Activated CD4-positive, alpha-beta memory T cell treated with anti-CD3 and anti-CD28 coated beads, Interleukin-2, amount 10 ng/mL, durations not matched to agents 7 days and 5 days (primary cell): Measurements from ENCODE around the gene DMRTB1. TPM values are rescaled to one million over a fixed set of nuclear protein-coding genes. Genes with fewer than 3 reads are reported as not detected.

Source experiments
- CTCF ChIA-PET: fragments of 350-600 bp; sonication (Branson Sonifier 250); formaldehyde crosslinking; loops from one replicate; lab custom pipeline; 2021; ENCODE audit warnings: antibody characterized with exemption, inconsistent platforms; lab: Charles Lee
- POLR2A ChIA-PET: fragments of 350-600 bp; sonication (Branson Sonifier 250); formaldehyde crosslinking; loops from one replicate; lab custom pipeline; 2021; ENCODE audit warnings: antibody characterized with exemption; lab: Charles Lee
- DNase-seq: peaks from one replicate; pipeline ENCODE4 v3.0.0-alpha.2; 2020
- H3K27ac Mint-ChIP-seq: one replicate; pipeline ENCODE4 v1.8.0; 2021; ENCODE audit warnings: mild to moderate bottlenecking, mixed read lengths
- H3K27me3 Mint-ChIP-seq: one replicate; pipeline ENCODE4 v1.8.0; 2021; ENCODE audit warnings: mixed read lengths
- H3K36me3 Mint-ChIP-seq: one replicate; pipeline ENCODE4 v1.8.0; 2021; ENCODE audit warnings: low read depth, mixed read lengths
- H3K4me1 Mint-ChIP-seq: one replicate; pipeline ENCODE4 v1.8.0; 2021; ENCODE audit warnings: mixed read lengths
- H3K4me3 Mint-ChIP-seq: one replicate; pipeline ENCODE4 v1.8.0; 2021; ENCODE audit warnings: mild to moderate bottlenecking, mixed read lengths
- H3K9me3 Mint-ChIP-seq: one replicate; pipeline ENCODE4 v1.8.0; 2021; ENCODE audit warnings: mixed read lengths
- total RNA-seq, 2 experiments: library from RNA; stranded (reverse); gene quantifications; one replicate each; pipeline ENCODE4 v1.2.3, GENCODE V29; 2021

The DMRTB1 gene
- total RNA-seq, 2 experiments from 2014 or later = not detected

DNA sequence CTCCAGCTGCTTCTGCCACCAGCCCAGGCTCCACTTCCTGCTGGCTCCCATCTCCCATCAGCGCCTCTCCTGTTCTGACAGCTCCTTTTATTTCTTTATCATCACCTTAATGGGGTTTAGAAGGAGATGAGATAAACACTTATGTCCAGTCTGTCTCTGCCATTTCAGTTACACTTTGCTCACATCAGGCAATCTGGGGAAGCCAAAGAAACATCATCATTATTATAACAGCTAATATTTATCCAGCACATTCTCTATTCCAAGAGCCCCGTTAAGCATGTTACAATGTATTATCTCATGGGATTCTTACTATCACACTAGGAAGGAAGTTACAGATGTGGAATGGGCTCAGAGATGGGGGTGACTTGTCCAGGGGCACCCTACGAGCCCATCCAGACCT is 31.2 kb downstream of the DMRTB1 start:
- DNase-seq = no peak
- POLR2A ChIA-PET = no interaction called here
- no peaks in the 10 kb centered on the region for H3K4me1 Mint-ChIP-seq
- H3K27ac Mint-ChIP-seq = no peak overlapping the region
- CTCF ChIA-PET = no interaction called here
- H3K9me3 Mint-ChIP-seq = no peaks in the 10 kb centered on the region
- no peak overlapping the region for H3K4me3 Mint-ChIP-seq
- peaks cover 31% of the 10 kb centered on the region for H3K27me3 Mint-ChIP-seq
- no peaks in the 10 kb centered on the region for H3K36me3 Mint-ChIP-seq

DNA sequence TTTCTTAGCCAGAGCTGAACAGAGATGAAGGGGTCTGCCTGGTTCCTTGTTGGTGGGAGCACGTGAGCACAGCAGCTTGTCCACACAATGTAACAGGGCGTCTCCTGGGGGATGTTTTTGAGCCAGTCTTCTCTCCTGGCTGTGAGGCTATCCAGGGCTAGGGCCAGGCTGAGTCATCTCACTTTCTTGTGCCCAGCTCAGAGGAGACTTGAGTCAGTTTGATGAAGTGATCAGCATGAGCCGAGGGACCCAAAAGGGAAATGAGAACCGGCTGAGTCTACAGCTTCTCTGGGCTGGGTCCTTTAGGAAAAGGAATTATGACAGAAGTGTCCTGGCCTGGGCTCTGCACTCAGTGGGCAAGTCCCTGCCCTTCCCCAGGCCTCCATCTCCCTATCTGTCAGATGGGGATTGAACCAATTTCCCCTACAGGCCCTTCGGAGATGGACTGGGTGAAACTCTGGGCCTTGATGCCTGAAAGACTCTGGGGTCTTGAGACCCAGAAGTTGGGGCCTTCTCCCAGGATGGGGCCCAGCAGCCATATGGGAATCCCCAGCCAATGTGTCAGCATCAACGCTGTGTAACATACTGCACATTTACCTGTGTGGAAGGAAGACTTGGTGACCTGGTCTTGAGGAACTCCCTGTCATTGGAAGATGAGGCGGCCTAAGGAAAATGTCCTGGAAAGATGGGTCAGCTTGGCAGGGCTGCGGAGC is 36.6 kb downstream of the DMRTB1 start:
- Mint-ChIP-seq H3K9me3 (no peaks in the 10 kb centered on the region), H3K27ac (no peak overlapping the region), H3K4me3 (no peak overlapping the region), H3K27me3 (peaks cover 2% of the 10 kb centered on the region), H3K4me1 (peaks cover 4% of the 10 kb centered on the region), H3K36me3 (no peaks in the 10 kb centered on the region)
- no peak for DNase-seq
- POLR2A ChIA-PET = no interaction called here
- CTCF ChIA-PET = no interaction called here

DNA sequence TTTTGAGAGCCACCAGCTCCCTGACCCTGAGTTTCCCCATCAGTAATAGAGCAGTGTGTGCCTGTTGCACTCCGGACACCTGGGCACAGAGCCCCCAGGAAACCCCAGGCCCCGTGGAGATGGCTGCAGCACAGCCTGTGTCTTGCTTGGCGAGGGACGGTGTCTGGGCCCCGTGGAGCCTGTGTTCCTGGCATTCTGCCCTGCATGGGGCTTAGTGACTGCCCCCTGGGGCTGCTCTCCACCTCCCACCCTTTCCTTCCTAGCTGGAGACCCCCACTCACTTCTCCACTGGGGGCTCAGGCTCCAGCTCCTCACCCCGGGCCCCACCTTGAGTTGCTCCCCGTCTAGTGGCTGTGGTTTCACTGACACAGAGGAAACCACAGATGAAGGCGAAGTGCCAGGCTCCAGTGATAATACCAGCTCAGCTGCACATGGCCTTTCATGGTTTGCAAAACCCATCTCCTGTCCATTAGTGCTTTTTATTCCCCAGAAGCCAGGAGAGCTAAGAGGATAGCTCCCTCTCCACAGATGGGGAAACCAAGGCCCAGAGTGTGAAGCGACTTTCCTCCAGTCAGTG is 39.4 kb downstream of the DMRTB1 start:
- DNase-seq = no peak
- Mint-ChIP-seq H3K36me3 (no peaks in the 10 kb centered on the region), H3K4me3 (no peak overlapping the region), H3K4me1 (peaks cover 4% of the 10 kb centered on the region), H3K27me3 (no peaks in the 10 kb centered on the region), H3K9me3 (no peaks in the 10 kb centered on the region), H3K27ac (no peak overlapping the region)
- ChIA-PET CTCF (no interaction called here), POLR2A (no interaction called here)

DNA sequence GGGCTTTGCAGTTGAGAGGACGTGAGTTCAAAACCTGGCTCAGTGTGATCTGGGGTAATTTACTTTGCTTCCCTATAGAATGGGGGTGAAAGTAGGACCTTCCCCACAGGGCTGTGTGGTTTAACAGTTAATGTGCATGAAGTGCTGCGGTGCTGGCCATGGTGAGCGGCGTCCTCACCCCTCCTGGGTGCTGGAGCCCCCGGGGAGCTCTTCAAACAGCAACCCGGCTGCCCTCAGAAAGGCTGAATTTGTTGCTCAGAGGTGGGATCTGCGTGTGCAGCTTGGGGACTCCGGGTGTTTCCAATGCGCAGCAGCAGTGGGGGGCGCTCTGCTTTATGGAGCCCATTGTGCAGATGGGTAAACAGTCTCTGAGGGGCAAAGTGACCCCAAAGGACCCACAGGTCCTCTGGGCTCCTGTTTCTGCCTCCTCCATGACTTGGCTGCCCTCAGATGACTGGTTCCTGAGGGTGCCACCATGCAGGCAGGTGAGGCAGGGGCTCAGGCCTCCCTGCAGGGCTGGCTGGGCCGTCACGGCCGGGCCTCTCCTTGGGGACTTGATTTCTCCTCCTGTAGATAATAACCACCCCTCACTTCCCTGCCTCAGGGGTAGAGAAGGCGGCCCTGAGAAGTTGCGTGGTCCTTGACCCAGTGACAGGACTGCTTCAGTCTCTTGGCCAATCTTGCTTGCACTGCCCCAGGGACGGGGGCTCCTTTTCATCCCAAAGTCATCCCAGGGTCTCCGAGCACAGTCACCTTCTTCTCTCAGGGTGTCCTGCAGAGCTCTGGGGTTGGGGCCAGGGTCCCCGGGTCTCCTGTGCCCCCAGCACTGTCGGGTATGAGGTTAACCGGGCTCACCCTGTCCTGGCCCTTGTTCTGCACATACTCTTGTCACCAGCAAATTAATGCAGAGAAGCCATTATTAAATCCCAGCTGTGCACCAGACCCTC is 40.3 kb downstream of the DMRTB1 start:
- Mint-ChIP-seq H3K4me3 (no peak overlapping the region), H3K27me3 (no peaks in the 10 kb centered on the region), H3K36me3 (no peaks in the 10 kb centered on the region), H3K27ac (no peak overlapping the region), H3K9me3 (no peaks in the 10 kb centered on the region), H3K4me1 (peaks cover 4% of the 10 kb centered on the region)
- no peak for DNase-seq
- POLR2A ChIA-PET = no interaction called here
- CTCF ChIA-PET = no interaction called here

DNA sequence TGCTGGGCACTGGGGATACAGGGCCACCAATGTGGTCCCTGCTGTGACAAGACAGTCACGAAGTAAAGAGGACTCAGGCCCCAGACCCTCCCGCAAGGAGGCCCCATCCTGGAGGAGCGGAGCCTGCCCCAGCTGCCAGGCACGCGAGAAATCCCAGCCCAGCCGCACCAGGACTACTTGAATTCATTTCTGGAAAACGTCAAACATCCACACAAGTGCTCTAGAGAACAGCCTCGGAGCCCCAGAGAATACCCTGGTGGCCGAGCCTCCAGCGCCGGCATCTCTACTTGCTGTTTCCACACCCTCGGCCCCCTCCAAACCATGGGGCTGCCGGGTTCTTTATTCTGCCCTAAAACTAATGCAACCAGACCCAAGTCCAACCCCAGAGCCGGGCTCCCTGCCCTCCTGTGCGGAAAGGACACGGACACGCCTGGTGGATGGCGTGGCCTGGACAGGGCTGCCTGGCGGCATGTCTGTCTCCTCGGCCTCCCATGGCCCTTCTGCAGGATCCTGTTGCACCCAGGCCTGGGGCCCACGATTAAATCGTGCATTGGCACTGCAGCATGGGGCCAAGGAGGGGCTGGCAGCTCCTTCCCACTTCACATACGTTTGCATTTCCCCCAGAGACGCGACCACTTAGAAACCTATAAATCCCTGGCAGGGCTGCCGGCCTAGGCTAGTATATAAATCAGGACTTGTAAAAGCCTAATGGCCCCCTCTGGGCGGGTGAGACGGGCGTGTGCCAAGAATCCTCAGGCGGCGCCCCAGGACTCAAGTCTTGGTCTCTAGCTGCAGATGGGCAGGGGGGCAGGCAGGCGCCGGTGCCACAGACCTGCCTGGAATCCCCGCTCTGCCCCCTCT is 41.2 kb downstream of the DMRTB1 start:
- ChIA-PET CTCF (no interaction called here), POLR2A (no interaction called here)
- no peaks in the 10 kb centered on the region for H3K9me3 Mint-ChIP-seq
- H3K4me1 Mint-ChIP-seq = peaks cover 4% of the 10 kb centered on the region
- no peak overlapping the region for H3K4me3 Mint-ChIP-seq
- no peaks in the 10 kb centered on the region for H3K27me3 Mint-ChIP-seq
- DNase-seq = no peak
- no peaks in the 10 kb centered on the region for H3K36me3 Mint-ChIP-seq
- no peak overlapping the region for H3K27ac Mint-ChIP-seq

DNA sequence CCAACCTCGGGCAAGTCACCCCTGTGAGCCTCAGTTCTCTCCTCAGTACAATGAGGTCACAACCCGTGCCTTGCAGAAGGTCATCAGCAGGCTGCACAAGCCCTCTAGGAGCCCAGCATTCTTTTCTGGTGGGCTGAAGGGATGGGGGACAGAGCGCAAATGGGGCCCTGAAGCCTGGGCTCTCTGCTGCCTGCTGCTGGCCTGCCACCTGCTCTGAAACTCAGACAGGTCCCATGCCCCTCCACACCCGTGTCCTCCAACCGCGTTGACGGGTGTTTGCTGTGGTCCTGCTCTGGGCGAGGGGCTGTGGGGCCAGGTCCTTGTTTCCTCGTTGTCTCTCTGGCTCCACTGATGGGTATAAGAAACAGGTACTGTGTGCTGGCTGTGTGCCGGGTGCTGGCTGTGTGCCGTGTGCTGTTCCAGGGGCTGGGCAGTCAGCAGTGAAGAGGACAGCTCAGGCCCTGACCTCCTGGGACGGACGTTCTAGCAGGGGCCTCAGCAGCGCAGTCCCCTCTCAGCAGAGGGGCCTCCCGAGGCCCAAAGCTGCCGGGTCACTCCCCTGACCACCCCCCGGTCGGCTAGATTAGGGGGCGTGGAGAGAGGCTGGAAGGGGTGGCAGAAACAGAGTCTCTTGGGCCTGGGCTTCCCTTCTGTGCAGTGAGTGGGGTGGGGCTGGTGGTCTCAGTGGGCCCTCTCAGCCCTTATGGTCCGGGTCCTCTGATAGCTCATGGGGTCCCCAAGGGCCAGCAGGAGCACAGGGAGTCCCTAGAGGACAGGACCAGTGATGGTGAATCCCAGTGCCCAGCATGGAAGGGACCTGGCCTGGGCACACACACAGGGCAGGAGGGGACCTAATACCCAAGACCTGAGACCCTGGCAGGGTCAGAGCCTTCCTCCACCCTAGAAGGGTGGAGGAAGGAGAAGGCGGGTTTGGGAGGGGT is 42.1 kb downstream of the DMRTB1 start:
- ChIA-PET CTCF (no interaction called here), POLR2A (no interaction called here)
- Mint-ChIP-seq H3K36me3 (no peaks in the 10 kb centered on the region), H3K27ac (no peak overlapping the region), H3K27me3 (no peaks in the 10 kb centered on the region), H3K9me3 (no peaks in the 10 kb centered on the region), H3K4me3 (no peak overlapping the region), H3K4me1 (peaks cover 4% of the 10 kb centered on the region)
- DNase-seq = no peak

DNA sequence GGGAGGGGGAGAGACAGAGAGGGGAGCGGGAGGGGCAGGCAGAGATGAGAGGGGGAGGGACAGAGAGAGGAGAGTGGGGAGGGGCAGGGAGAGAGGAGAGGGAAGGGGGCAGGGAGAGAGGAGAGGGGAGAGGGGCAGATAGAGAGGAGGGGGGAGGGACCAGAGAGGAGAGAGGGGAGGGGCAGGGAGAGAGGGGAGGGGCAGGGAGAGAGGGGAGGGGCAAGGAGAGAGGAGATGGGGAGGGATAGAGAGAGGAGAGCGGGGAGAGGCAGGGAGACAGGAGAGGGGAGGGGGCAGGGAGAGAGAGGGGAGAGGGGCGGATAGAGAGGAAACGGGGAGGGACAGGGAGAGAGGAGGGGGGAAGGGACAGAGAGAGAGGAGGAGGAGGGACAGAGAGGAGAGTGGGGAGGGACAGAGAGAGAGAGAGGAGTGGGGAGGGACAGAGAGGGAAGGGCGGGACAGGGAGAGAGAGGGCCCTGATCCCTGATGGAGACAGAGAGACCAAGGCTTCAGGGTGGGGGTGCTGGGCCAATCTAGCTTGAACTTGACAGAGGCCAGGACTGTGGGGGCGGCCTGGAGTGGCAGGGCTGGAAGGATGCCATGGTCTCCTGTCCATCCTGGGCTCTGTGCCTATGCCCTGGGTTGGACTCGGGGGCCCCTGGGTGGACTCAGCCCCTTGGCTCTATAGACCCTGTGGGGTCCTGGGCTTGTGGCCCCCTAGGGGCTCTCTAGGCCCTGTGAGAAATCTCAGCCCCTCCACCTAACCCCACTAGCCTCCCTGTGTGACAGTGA is 43.6 kb downstream of the DMRTB1 start:
- H3K4me3 Mint-ChIP-seq = no peak overlapping the region
- no peaks in the 10 kb centered on the region for H3K27me3 Mint-ChIP-seq
- no peak overlapping the region for H3K27ac Mint-ChIP-seq
- DNase-seq = no peak
- no peaks in the 10 kb centered on the region for H3K9me3 Mint-ChIP-seq
- peaks cover 4% of the 10 kb centered on the region for H3K4me1 Mint-ChIP-seq
- H3K36me3 Mint-ChIP-seq = no peaks in the 10 kb centered on the region
- POLR2A ChIA-PET = no interaction called here
- CTCF ChIA-PET = no interaction called here

DNA sequence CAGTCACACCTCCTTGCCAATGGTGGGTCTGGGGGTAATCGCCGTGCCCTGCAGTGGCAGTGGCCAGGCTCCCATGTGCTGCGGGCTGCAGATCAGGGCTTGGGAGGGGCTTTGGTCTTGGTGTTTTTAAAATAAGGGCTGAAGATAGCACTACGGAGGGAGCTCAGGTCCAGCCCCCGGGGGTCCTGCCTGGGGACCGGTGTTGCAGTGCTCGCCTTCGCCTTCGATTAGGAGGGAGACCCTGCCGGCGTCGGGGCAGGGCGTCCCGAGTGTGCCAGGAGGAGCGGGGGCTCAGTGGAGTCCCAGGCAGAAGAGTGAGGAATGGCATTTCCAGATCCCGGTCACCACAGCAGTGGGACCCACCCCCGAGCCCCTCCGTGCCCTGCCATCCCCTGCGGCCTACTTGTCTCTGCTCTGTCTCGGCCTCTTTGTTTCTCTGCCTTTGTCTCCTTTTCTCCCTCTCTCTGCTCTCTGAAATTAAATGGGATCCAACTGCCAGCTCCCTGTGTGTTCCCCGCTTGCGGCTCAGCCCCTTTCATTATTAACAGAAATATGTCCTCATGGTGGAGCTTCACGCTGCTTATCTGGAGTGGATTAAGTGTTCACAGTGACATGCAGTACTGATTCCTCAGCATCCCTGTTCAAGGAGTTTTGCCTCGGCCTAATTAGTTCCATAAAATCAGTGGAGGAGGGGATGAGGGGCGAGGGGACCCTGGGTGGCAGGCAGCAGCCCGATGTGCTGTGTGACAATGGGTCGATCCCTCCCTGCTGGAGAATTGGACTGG is 44.4 kb downstream of the DMRTB1 start:
- CTCF ChIA-PET = interaction anchor here (0.6 kb wide), 1 partner anchor 293 kb away, joined by 3 read pairs; no protein-coding TSS in a partner anchor
- no peaks in the 10 kb centered on the region for H3K27me3 Mint-ChIP-seq
- no peak overlapping the region for H3K27ac Mint-ChIP-seq
- H3K9me3 Mint-ChIP-seq = no peaks in the 10 kb centered on the region
- POLR2A ChIA-PET = no interaction called here
- DNase-seq = no peak
- peaks cover 4% of the 10 kb centered on the region for H3K4me1 Mint-ChIP-seq
- H3K4me3 Mint-ChIP-seq = no peak overlapping the region
- no peaks in the 10 kb centered on the region for H3K36me3 Mint-ChIP-seq

DNA sequence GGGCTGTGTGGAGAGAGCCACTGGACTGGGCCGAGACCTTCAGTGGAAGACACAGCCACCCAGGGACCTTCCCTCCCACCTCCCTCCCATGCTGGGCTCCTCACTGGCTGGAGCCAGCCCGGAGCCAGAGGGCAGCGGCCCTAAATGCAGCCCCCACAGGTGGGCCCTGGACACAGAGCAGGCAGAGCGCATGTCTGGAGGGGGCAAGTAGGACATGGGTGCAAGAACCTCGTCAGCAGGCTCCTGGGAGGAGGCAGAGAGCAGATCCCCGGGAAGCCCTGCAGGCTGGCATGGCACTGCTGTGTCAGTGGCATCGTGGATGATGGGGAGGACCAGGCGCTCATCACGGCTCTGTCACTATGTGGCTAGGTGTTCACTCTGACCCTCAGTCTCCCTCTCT is 45.7 kb downstream of the DMRTB1 start:
- Mint-ChIP-seq H3K9me3 (no peaks in the 10 kb centered on the region), H3K36me3 (no peaks in the 10 kb centered on the region), H3K27ac (no peak overlapping the region), H3K27me3 (no peaks in the 10 kb centered on the region), H3K4me1 (no peaks in the 10 kb centered on the region), H3K4me3 (no peak overlapping the region)
- ChIA-PET POLR2A (no interaction called here), CTCF (interaction anchor here (0.7 kb wide), 1 partner anchor 39 kb away, joined by 3 read pairs; no protein-coding TSS in a partner anchor)
- no peak for DNase-seq

DNA sequence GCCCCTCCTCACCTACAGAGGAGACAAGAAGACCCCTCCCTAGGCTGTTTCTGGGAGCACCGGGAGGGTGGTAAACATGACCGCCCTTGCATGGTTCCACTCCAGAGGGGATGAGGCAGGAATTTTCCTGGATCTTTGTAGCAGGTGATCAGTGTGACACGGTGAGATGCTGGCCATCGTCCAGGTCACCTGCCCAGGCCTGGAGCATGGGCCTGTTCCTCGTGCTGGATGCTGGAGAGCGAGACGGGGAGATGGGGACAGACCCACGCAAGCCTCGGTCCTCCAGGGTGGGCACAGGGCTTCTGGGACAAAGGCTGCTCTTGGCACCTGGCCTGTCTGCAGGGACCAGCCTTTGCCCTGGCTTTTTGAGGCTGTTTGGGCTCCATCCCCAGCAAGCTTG is 46.2 kb downstream of the DMRTB1 start:
- Mint-ChIP-seq H3K36me3 (no peaks in the 10 kb centered on the region), H3K9me3 (no peaks in the 10 kb centered on the region), H3K4me1 (no peaks in the 10 kb centered on the region), H3K27ac (no peak overlapping the region), H3K27me3 (no peaks in the 10 kb centered on the region), H3K4me3 (no peak overlapping the region)
- ChIA-PET CTCF (interaction anchor here (0.7 kb wide), 1 partner anchor 40 kb away, joined by 3 read pairs; no protein-coding TSS in a partner anchor), POLR2A (no interaction called here)
- DNase-seq = no peak

DNA sequence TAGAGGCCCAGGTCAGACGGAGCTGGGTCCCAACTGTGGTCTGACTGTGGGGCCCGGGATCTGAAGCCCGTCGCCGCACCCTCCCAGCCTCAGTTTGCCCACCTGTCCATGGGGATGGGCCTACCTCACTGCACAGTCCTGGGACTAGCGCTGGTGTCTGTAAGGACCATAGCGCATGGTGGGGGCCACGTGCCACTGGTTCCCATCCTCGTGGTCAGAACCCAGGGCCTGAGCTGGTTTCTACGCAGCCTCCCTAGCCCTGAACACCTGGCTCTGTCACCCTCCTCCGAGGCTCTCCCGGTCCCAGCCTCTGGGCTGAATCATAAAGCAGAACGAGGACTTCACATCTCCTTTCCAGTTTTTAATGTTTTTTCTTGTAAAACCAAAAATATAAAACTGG is 46.7 kb downstream of the DMRTB1 start:
- CTCF ChIA-PET = interaction anchor here (0.7 kb wide), 1 partner anchor 40 kb away, joined by 3 read pairs; no protein-coding TSS in a partner anchor
- no peak for DNase-seq
- Mint-ChIP-seq H3K4me3 (no peak overlapping the region), H3K4me1 (no peaks in the 10 kb centered on the region), H3K9me3 (no peaks in the 10 kb centered on the region), H3K27ac (no peak overlapping the region), H3K27me3 (no peaks in the 10 kb centered on the region), H3K36me3 (no peaks in the 10 kb centered on the region)
- POLR2A ChIA-PET = no interaction called here
